ENCODE measurements around the gene EIF4G3. TPM values are rescaled to one million over a fixed set of nuclear protein-coding genes. Genes with fewer than 3 reads are reported as not detected.
A peak's percentile ranks its signal among the peaks of the same experiment; 100 is the strongest.

The EIF4G3 gene
- total RNA-seq, 1 experiment from 2014 or later: 55.4 TPM

DNA sequence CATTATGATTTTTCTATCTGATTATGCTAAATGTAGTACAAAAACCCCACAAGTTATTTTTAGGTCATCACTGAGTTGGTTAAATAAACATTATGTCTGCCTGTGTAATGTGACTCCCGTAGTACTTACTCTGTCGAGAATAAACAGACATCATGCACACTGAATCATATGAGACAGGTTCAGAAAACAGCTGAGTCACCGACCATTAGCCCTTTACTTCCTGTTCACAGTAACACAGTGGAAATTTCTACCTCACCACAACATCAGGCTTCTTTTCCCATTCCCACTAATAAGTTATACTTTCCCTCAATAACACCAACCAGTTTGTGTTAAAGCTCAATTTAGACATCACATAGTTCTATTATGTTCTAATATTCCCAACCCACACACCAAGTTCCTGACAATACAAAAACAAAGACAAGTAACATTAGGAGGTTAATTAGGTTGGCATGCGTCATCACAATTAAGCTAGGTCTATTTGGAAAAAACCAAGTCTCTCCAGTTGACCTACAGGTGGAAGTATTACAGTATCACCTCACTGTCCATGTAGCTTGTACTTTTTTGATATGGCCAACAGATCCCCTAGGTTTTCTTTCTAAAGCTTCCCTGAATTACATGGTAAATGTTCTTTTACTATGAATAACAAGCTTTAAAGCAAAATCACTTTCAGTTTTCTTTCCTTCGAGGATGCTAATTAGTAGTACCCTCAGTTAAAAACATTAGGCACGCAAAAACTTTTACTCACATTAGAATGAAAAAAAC lies 154.2 kb downstream of the EIF4G3 start:
- no peaks in the 10 kb centered on the region for H3K36me3 ChIP-seq (ENCODE audit: control insufficient read depth, insufficient read depth, low read length)
- peaks cover 24% of the 10 kb centered on the region for H3K4me1 ChIP-seq
- intact Hi-C loops (cut with micrococcal nuclease; ENCODE audit: unreplicated experiment): no loop called here
- peak overlapping the region; percentile 95 for H3K27ac Mint-ChIP-seq (ENCODE audit: unreplicated experiment)
- DNase-seq: peak; percentile 49 to 55
- no peak for TF ChIP-seq CTCF (IDR thresholded peaks at IDR 0.05; ENCODE audit: insufficient read depth in 1 of 2, low read depth in 1 of 2, low read length in 1 of 2, severe bottlenecking in 1 of 2, unreplicated experiment in 1 of 2)
- H3K4me1 Mint-ChIP-seq (ENCODE audit: low read depth, unreplicated experiment): peaks cover 6% of the 10 kb centered on the region
- H3K27me3 ChIP-seq (replicated peaks; ENCODE audit: control insufficient read depth, insufficient read depth, low read length): no peaks in the 10 kb centered on the region
- peak overlapping the region; percentile 46 for H3K4me3 Mint-ChIP-seq (ENCODE audit: unreplicated experiment)
- H3K27me3 Mint-ChIP-seq (ENCODE audit: insufficient read depth, unreplicated experiment): no peaks in the 10 kb centered on the region
- POLR2A ChIA-PET: no interaction called here
- H3K9me3 ChIP-seq: no peaks in the 10 kb centered on the region
- BruUV-seq (replicated peaks): no TSS peak
- H3K9me3 Mint-ChIP-seq (ENCODE audit: unreplicated experiment): no peaks in the 10 kb centered on the region
- peaks cover 6% of the 10 kb centered on the region for H3K36me3 Mint-ChIP-seq (ENCODE audit: insufficient read depth, unreplicated experiment)
- CTCF ChIA-PET: no interaction called here
- H3K4me3 ChIP-seq (ENCODE audit: low read depth, low read length): no peak overlapping the region

DNA sequence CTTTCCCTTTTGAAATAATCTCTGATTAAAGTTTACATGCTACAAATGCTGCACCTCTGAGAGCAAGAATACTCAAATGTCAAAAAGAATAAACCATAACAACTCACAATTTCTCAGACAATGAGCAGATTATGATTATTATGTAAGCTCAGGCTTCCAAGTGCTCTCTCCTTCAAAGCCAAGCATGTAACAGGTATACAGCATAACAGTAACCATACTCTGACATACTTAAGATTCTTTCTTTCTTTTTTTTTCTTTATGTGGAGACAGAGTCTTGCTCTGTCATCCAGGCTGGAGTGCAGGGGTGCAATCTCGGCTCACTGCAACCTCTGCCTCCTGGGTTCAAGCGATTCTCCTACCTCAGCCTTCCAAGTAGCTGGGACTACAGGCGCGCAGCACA lies 155.4 kb downstream of the EIF4G3 start:
- no peak for TF ChIP-seq CTCF (IDR thresholded peaks at IDR 0.05; ENCODE audit: insufficient read depth in 1 of 2, low read depth in 1 of 2, low read length in 1 of 2, severe bottlenecking in 1 of 2, unreplicated experiment in 1 of 2)
- H3K4me1 Mint-ChIP-seq (ENCODE audit: low read depth, unreplicated experiment): peaks cover 6% of the 10 kb centered on the region
- H3K4me3 ChIP-seq (ENCODE audit: low read depth, low read length): no peak overlapping the region
- H3K36me3 Mint-ChIP-seq (ENCODE audit: insufficient read depth, unreplicated experiment): peaks cover 14% of the 10 kb centered on the region
- no peak for DNase-seq
- no peaks in the 10 kb centered on the region for H3K27me3 ChIP-seq (replicated peaks; ENCODE audit: control insufficient read depth, insufficient read depth, low read length)
- intact Hi-C loops (cut with micrococcal nuclease; ENCODE audit: unreplicated experiment): no loop called here
- CTCF ChIA-PET: no interaction called here
- no peaks in the 10 kb centered on the region for H3K27me3 Mint-ChIP-seq (ENCODE audit: insufficient read depth, unreplicated experiment)
- BruUV-seq (replicated peaks): no TSS peak
- H3K9me3 Mint-ChIP-seq (ENCODE audit: unreplicated experiment): no peaks in the 10 kb centered on the region
- H3K36me3 ChIP-seq (ENCODE audit: control insufficient read depth, insufficient read depth, low read length): no peaks in the 10 kb centered on the region
- POLR2A ChIA-PET: no interaction called here
- no peak overlapping the region for H3K27ac Mint-ChIP-seq (ENCODE audit: unreplicated experiment)
- no peaks in the 10 kb centered on the region for H3K9me3 ChIP-seq
- peaks cover 22% of the 10 kb centered on the region for H3K4me1 ChIP-seq
- H3K4me3 Mint-ChIP-seq (ENCODE audit: unreplicated experiment): no peak overlapping the region

DNA sequence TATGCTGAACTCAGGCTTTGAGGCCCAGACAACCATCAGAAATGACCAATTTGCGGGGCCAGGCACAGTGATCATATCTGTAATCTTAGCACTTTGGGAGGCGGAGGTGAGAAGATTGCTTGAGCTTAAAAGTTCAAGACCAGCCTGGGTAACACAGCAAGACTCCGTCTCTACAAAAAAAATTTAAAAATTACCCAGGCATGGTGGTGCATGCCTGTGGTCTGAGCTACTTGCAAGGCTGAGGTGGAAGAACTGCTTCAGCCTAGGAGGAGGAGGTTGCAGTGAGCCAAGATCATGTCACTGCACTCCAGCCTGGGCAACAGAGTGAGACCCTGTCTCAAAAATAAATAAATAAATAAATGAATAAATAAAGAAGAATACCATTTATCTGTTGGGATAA lies 156.5 kb downstream of the EIF4G3 start:
- intact Hi-C loops (cut with micrococcal nuclease; ENCODE audit: unreplicated experiment): no loop called here
- Histone ChIP-seq H3K4me1 (peaks cover 22% of the 10 kb centered on the region), H3K27me3 (replicated peaks; ENCODE audit: control insufficient read depth, insufficient read depth, low read length) (no peaks in the 10 kb centered on the region), H3K36me3 (ENCODE audit: control insufficient read depth, insufficient read depth, low read length) (no peaks in the 10 kb centered on the region), H3K4me3 (ENCODE audit: low read depth, low read length) (no peak overlapping the region), H3K9me3 (no peaks in the 10 kb centered on the region)
- Mint-ChIP-seq H3K9me3 (ENCODE audit: unreplicated experiment) (no peaks in the 10 kb centered on the region), H3K27ac (ENCODE audit: unreplicated experiment) (no peak overlapping the region), H3K36me3 (ENCODE audit: insufficient read depth, unreplicated experiment) (peaks cover 14% of the 10 kb centered on the region), H3K4me1 (ENCODE audit: low read depth, unreplicated experiment) (peaks cover 6% of the 10 kb centered on the region), H3K27me3 (ENCODE audit: insufficient read depth, unreplicated experiment) (no peaks in the 10 kb centered on the region), H3K4me3 (ENCODE audit: unreplicated experiment) (no peak overlapping the region)
- BruUV-seq (replicated peaks): no TSS peak
- CTCF ChIA-PET: no interaction called here
- TF ChIP-seq CTCF (IDR thresholded peaks at IDR 0.05; ENCODE audit: insufficient read depth in 1 of 2, low read depth in 1 of 2, low read length in 1 of 2, severe bottlenecking in 1 of 2, unreplicated experiment in 1 of 2): no peak
- no peak for DNase-seq
- POLR2A ChIA-PET: no interaction called here
